Stimulated activated naive CD8-positive, alpha-beta T cell treated with anti-CD3 and anti-CD28 coated beads, Interleukin-15, amount 100 ng/mL, for 72 hours (primary cell): ENCODE data around the gene ARHGAP22.

Experiments used
- ATAC-seq: fragments of 150-1000 bp; cut with Tn5 transposase; 2 replicates; pipeline ENCODE4 v1.10.0; 2021; ENCODE audit warnings: mild to moderate bottlenecking, moderate library complexity
- DNase-seq, 2 donors: peaks; one replicate each; pipeline ENCODE4 v3.0.0; 2021 to 2022
- H3K27ac Mint-ChIP-seq, 2 donors: one replicate each; pipeline ENCODE4 v1.8.0; 2022; ENCODE audit warnings: mild to moderate bottlenecking in 2 of 2, mixed read lengths in 2 of 2, moderate library complexity in 2 of 2
- H3K27me3 Mint-ChIP-seq: one replicate; pipeline ENCODE4 v1.8.0; 2022; ENCODE audit warnings: mixed read lengths
- H3K4me1 Mint-ChIP-seq: one replicate; pipeline ENCODE4 v1.8.0; 2022; ENCODE audit warnings: mild to moderate bottlenecking, mixed read lengths
- H3K4me3 Mint-ChIP-seq, 2 donors: one replicate each; pipeline ENCODE4 v1.8.0; 2022; ENCODE audit warnings: mild to moderate bottlenecking in 2 of 2, mixed read lengths in 2 of 2, moderate library complexity in 1 of 2
- H3K9me3 Mint-ChIP-seq, 2 donors: one replicate each; pipeline ENCODE4 v1.8.0; 2022; ENCODE audit warnings: mixed read lengths in 2 of 2

ARHGAP22 gene

GRCh38 chr10:48638739-48639527 is 34.1 kb upstream of the ARHGAP22 start:
- no peak for ATAC-seq
- no peak overlapping the region for H3K27ac Mint-ChIP-seq
- DNase-seq: no peak
- peaks cover 8% of the 10 kb centered on the region for H3K4me1 Mint-ChIP-seq
- peaks cover 47% of the 10 kb centered on the region for H3K27me3 Mint-ChIP-seq
- peaks cover 12 to 39% of the 10 kb centered on the region in 2 donors for H3K9me3 Mint-ChIP-seq
- no peak overlapping the region for H3K4me3 Mint-ChIP-seq

- H3K9me3 Mint-ChIP-seq: peaks cover 12 to 39% of the 10 kb centered on the region in 2 donors
- no peak overlapping the region for H3K4me3 Mint-ChIP-seq
- peaks cover 15% of the 10 kb centered on the region for H3K4me1 Mint-ChIP-seq
- ATAC-seq (no peak), DNase-seq (no peak)
- no peak overlapping the region for H3K27ac Mint-ChIP-seq
- H3K27me3 Mint-ChIP-seq: peaks cover 43% of the 10 kb centered on the region
Measured at GRCh38 chr10:48638158-48638557, 33.3 kb upstream of the ARHGAP22 start.

- no peak overlapping the region for H3K27ac Mint-ChIP-seq
- DNase-seq (no peak), ATAC-seq (no peak)
- H3K27me3 Mint-ChIP-seq: peaks cover 52% of the 10 kb centered on the region
- no peak overlapping the region for H3K4me3 Mint-ChIP-seq
- peaks cover 15% of the 10 kb centered on the region for H3K4me1 Mint-ChIP-seq
- H3K9me3 Mint-ChIP-seq: peaks cover 11 to 37% of the 10 kb centered on the region in 2 donors
Measured at GRCh38 chr10:48636901-48637300, 32.0 kb upstream of the ARHGAP22 start.

- DNase-seq (no peak), ATAC-seq (no peak)
- Mint-ChIP-seq H3K27ac (no peak overlapping the region), H3K27me3 (peaks cover 57% of the 10 kb centered on the region), H3K4me1 (peaks cover 15% of the 10 kb centered on the region), H3K4me3 (no peak overlapping the region), H3K9me3 (peaks cover 9 to 31% of the 10 kb centered on the region in 2 donors)
Measured at GRCh38 chr10:48636231-48636630, 31.4 kb upstream of the ARHGAP22 start.

GRCh38 chr10:48634984-48635557 is 30.2 kb upstream of the ARHGAP22 start:
- Mint-ChIP-seq H3K4me1 (peaks cover 15% of the 10 kb centered on the region), H3K27me3 (peaks cover 55% of the 10 kb centered on the region), H3K9me3 (peaks cover 9 to 26% of the 10 kb centered on the region in 2 donors), H3K4me3 (no peak overlapping the region), H3K27ac (no peak overlapping the region)
- no peak for ATAC-seq
- DNase-seq: no peak

- DNase-seq (peak in 1 of 2 donors; percentile 54), ATAC-seq (peak; percentile 98)
- H3K9me3 Mint-ChIP-seq: peaks cover 9 to 19% of the 10 kb centered on the region in 2 donors
- peaks cover 15% of the 10 kb centered on the region for H3K4me1 Mint-ChIP-seq
- H3K27ac Mint-ChIP-seq: no peak overlapping the region
- H3K4me3 Mint-ChIP-seq: peak overlapping the region in 1 of 2 donors; percentile 35
- H3K27me3 Mint-ChIP-seq: peaks cover 48% of the 10 kb centered on the region
Measured at GRCh38 chr10:48634198-48634983, 29.5 kb upstream of the ARHGAP22 start.

GRCh38 chr10:48633381-48634197 is 28.7 kb upstream of the ARHGAP22 start:
- H3K27ac Mint-ChIP-seq: no peak overlapping the region
- no peak overlapping the region for H3K4me3 Mint-ChIP-seq
- H3K4me1 Mint-ChIP-seq: peaks cover 15% of the 10 kb centered on the region
- ATAC-seq (peak; percentile 41), DNase-seq (no peak)
- peaks cover 8 to 15% of the 10 kb centered on the region in 2 donors for H3K9me3 Mint-ChIP-seq
- H3K27me3 Mint-ChIP-seq: peaks cover 44% of the 10 kb centered on the region

- no peak overlapping the region for H3K4me3 Mint-ChIP-seq
- H3K4me1 Mint-ChIP-seq: peaks cover 15% of the 10 kb centered on the region
- no peak overlapping the region for H3K27ac Mint-ChIP-seq
- H3K27me3 Mint-ChIP-seq: peaks cover 40% of the 10 kb centered on the region
- ATAC-seq (no peak), DNase-seq (no peak)
- H3K9me3 Mint-ChIP-seq: peaks cover 0 to 9% of the 10 kb centered on the region in 2 donors
Measured at GRCh38 chr10:48632166-48632565, 27.3 kb upstream of the ARHGAP22 start.

GRCh38 chr10:48627984-48628609 is 23.2 kb upstream of the ARHGAP22 start:
- Mint-ChIP-seq H3K27ac (no peak overlapping the region), H3K9me3 (no peaks in the 10 kb centered on the region), H3K4me1 (no peaks in the 10 kb centered on the region), H3K4me3 (no peak overlapping the region), H3K27me3 (peaks cover 55% of the 10 kb centered on the region)
- DNase-seq: no peak
- peak; percentile 28 for ATAC-seq

GRCh38 chr10:48626986-48627731 is 22.3 kb upstream of the ARHGAP22 start:
- Mint-ChIP-seq H3K4me3 (no peak overlapping the region), H3K27me3 (peaks cover 51% of the 10 kb centered on the region), H3K9me3 (peaks cover 0 to under 1% of the 10 kb centered on the region in 2 donors), H3K4me1 (no peaks in the 10 kb centered on the region), H3K27ac (no peak overlapping the region)
- ATAC-seq: no peak
- DNase-seq: no peak

GRCh38 chr10:48626447-48626846 is 21.6 kb upstream of the ARHGAP22 start:
- Mint-ChIP-seq H3K4me1 (no peaks in the 10 kb centered on the region), H3K27ac (no peak overlapping the region), H3K9me3 (peaks cover 0 to 6% of the 10 kb centered on the region in 2 donors), H3K27me3 (peaks cover 49% of the 10 kb centered on the region), H3K4me3 (no peak overlapping the region)
- no peak for ATAC-seq
- no peak for DNase-seq

GRCh38 chr10:48625826-48626134 is 20.9 kb upstream of the ARHGAP22 start:
- ATAC-seq: no peak

GRCh38 chr10:48623607-48624132 is 18.8 kb upstream of the ARHGAP22 start:
- H3K4me3 Mint-ChIP-seq: no peak overlapping the region
- peaks cover 0 to 6% of the 10 kb centered on the region in 2 donors for H3K9me3 Mint-ChIP-seq
- DNase-seq (no peak), ATAC-seq (no peak)
- no peaks in the 10 kb centered on the region for H3K4me1 Mint-ChIP-seq
- H3K27ac Mint-ChIP-seq: no peak overlapping the region
- H3K27me3 Mint-ChIP-seq: peaks cover 57% of the 10 kb centered on the region

More at GRCh38 chr10:48625826-48626134, 20.9 kb upstream of the ARHGAP22 start:
- H3K27ac Mint-ChIP-seq: no peak overlapping the region
- no peak for DNase-seq
- H3K9me3 Mint-ChIP-seq: peaks cover 0 to 6% of the 10 kb centered on the region in 2 donors
- H3K27me3 Mint-ChIP-seq: peaks cover 49% of the 10 kb centered on the region
- no peaks in the 10 kb centered on the region for H3K4me1 Mint-ChIP-seq
- H3K4me3 Mint-ChIP-seq: no peak overlapping the region

GRCh38 chr10:48623009-48623408 is 18.1 kb upstream of the ARHGAP22 start:
- Mint-ChIP-seq H3K4me1 (no peaks in the 10 kb centered on the region), H3K27me3 (peaks cover 59% of the 10 kb centered on the region), H3K27ac (no peak overlapping the region), H3K4me3 (no peak overlapping the region), H3K9me3 (peaks cover 0 to 6% of the 10 kb centered on the region in 2 donors)
- no peak for ATAC-seq
- DNase-seq: no peak
